CD4-positive, alpha-beta T cell treated with Interleukin-15 for 4 hours (primary cell): ENCODE measurements around the gene FUCA2.
"Not testable (repeated sequence)": the region's sequence is repeated elsewhere in the genome, so short reads cannot be mapped to it uniquely, and the experiment has no call there.

Source experiments
- DNase-seq: peaks from one replicate; pipeline ENCODE4 v3.0.0-alpha.2; 2020; ENCODE audit warnings: low spot score

The FUCA2 gene

DNA sequence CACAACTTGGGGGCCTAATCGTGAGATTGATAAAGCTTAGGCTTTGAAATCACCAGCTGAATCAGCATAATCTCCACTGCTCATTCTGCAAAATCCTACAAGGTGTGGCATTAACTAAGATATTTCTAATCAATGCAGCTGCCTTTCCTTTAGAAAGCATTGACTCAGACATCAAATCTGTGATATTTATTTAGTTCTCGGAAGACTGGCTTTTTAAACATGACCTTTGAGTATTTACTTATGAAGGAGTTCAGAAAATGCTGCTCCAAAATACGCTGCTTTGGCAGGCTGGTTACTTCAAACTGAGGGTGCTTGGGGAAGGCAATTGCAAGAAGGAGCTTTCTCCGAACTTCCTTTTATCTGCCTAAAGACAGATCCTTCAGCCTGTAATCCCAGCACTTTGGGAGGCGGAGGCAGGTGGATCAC lies 23.7 kb upstream of the FUCA2 start:
- no peak for DNase-seq

DNA sequence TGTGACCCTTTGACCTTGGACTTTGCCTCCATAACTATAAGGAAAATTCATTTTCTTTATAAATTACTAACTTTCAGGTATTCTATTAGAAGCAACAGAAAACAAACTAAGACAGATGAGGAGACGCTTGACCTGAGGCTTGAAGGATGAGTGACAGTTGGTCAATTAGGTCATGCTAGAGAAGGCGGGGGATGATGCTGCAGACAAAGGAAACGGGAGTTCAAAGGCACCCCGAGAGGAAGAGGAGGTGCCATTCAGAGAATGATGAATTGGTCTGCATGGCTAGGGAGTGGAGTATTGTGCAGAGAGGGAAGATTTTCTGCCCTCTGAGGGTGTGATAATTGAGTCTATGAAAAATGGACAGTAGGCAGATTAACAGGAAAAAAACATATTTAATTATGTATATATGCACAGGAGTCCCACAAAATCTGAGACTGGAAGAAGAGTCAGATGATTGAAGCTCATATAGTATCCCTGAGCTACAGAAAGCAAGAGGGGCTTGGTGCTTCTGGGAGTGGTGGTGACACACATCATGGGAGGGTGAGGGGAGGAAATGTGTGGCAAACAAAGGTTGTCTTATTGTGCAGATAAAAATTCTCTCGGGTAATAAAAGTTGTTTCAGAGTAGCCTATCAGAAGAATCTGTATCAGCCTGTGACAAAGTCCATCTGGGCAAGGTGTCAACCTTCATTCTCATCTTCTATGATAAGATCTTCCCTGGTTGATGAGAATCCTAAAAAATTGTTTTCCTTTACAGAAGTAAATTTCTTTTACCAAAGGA lies 20.4 kb upstream of the FUCA2 start:
- DNase-seq: no peak

DNA sequence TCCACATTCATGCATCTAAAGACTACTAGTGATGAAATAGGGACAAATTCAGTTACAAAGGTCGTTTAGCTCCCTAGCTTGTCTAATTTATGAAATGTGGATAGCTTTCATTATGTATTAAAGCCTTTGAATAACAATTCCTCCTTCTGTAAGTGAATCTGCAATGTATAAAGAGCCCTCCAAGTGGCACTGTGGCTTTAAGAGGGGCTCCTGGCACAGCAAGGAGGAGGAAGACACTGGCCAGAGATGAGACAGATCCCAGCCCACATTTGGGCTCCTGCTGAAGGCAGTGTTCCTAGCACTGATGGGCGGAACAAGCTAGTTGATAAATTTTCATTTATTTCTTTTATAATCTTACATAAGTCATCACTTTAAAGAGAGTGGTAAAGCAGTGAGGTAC lies 17.6 kb upstream of the FUCA2 start:
- no peak for DNase-seq

DNA sequence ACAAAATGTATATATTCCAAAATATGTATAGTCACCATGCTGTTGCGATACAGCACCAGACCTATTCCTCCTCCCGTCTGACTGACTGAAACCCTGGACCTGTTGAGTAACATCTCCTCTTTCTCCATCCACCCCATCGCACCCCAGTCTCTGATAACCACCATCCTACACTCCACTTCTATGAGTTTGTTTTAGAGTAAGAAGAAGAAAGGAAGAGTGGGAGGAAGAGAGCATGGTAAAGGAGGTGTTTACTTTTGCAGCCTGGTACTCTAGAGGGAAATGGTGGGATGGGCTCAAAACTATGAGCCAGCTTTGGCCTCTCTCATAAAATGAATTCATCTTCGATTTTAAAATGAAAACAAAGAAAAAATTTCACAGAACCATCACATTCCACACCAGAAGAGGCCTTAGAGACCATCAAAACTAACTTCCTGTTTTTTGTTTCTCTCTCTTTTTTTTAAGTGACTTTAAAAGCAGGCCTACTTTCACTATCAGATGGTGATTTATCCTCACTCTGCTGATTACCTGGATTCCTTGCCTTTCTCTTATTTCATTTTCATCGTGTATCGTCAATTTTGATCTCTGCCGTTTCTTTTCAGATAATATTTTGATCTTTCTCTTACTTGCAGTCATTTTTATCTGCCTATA lies 16.8 kb upstream of the FUCA2 start:
- no peak for DNase-seq

DNA sequence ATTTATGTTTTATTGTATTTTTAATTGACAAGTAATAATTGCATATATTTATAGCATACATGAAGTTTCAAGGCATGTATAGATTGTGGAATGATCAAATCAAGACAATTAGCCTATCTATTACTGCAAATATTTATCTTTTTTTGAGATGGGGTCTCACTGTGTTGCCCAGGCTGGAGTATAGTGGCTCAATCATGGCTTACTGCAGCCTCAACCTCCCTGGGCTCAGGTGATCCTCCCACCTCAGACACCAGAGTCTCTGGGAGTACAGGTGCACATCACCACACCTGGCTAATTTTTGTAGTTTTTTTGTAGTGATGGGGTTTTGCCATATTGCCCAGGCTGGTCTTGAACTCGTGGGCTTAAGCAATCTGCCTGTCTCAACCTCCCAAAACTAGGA lies 16.2 kb upstream of the FUCA2 start:
- DNase-seq: no peak

DNA sequence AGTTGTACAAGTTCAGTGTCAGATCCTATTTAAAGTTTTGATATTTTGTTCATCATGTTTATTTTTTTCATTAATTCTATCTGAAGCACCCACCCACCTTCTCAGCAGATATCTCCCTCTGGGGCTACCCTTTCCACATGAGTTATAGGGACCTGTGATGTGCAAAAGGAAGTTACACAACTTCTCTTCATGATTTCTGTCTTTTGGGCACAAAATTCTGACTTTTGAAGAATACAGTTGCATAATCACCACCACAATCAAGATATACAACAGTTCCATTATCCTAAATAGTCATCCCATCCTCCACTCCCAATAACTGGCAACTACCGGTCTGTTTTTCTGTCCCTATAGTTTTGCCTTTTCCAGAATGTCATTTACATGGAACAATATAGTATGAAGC lies 13.8 kb upstream of the FUCA2 start:
- DNase-seq: no peak

DNA sequence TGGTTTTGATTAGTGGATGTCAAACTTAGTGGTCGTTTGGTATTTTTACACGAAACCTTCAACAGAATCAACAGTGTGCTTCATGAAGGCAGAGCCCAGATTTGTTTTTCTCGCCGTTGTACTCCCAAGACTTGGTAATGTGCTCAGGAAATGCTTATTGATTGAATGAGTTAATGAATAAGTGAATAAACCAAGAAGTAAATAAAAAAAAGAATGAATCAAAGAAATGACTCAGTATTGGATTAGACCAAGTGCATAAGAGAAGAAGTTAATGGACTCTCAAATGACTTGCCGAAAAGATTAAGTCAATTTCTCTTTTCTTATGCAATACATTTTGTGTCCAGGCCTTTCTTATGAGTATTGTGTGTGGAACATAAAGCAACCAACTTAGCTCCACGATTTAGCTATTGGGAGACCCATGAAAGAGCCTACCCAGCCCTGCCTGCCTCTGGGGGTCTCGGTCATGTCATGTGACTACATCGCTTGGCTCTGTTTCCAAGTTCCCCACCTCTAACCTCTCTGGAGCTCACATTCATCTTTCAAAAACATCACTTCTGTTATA lies 10.6 kb upstream of the FUCA2 start:
- no peak for DNase-seq

DNA sequence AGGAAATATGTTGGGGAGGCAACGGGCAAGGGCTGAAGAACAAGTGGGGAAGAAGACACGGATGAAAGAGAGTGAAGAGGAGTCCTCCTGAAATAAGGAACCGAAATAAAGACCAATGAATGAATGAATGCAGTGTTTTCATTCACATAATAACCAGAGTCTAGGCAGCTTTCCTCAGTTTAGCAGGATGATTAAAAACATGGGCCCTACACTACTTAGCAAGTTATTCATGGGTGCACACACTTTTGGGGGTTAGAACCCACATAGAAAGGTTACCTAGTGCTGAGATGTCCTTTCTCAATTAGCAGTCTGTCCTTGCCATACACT lies 5.9 kb upstream of the FUCA2 start:
- DNase-seq: no peak

DNA sequence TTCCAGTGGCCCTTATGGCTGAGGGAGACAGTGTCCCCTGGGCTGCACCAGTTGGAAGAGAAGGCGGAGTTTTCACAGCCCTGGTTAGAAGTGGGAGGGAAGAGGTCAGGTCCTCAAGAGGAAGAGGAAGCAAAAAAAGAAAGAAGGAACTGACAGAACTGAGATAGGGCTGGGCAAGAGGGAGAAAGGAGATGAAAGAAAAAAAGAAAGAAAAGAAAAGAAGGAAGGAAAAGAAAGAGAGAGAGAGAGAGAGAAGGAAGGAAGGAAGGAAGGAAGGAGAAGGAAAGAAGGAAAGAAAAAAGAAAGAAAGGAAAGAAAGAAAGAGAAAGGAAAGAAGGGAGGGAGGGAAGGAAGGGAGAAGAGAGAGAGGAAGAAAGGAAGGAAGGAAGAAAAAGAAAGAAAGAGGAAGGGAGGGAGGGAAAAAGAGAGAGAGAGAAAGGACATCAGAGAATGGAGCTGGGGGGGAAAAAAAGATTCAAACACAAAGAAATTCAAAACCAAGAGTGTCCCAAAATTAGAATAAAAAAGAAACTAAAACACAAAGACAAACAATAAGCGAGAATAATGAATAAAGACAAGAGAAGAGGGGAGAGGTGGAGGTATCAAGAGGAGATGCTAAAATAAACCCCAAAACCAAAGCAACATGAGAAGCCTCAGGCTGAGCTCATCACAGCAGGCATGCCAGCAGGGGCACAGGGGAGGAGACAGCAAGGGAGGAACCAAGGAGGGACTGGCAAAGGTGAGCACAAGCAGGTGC lies 5.3 kb upstream of the FUCA2 start:
- no peak for DNase-seq

DNA sequence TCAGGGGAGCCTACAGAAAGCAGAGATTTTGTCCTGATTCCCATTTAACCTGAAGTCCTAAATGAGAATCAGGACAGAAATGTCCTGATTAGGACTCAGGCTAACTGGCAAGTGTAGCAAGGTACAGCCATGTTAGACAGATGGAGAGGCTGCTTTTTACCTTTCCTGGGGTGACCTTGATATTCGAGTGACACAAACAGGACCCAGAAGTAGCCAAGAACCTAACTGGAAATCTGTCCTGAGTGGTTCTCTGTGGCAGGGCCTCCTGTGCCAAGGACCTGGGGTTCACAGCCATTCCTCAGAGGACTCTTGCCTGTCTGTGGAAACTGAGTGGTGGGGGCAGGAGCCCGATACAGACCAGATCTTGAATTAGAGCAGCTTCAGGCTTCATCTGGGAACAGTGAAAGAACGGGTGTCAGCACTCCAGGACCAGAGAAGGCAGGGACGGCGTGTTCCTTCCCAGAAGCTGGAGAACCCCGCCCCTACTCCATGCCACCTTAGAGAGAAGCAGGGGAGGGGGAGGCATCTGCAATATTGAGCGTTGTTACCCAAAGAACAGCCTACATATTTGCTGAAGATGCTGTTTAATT lies 4.3 kb upstream of the FUCA2 start:
- no peak for DNase-seq

DNA sequence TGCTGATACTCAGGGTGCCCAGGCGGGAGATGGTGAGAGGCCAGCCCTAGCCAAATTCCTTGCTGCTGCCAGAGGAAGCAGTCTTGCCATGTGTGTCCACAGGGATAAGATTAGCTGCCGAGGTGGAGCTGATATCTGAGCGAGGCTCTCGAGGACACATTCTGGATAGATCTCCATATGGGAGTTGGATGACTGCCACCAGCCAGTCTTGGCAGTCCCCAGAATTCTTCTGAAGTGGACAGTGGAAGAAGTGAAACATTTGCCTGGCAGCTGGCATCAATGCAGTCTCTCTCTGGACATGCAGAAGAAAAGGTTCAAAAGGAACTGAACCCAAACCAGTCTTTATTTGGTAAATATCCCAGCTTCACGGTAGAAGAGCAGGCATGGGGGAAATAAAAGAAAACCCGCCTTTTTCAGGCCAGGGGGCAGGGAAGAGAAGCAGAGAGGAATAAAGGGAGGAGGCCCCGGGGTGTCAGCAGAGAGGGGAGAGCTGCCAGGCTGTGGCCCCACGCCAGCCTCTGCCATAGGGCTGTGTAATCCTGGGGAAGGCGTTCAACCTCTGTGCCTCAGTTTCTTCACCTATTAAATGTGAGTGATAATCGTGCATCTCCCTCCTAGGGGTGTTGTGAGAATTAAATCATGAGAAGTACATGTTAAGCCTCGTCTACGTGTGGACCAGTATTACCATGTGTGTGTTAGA lies 3.7 kb upstream of the FUCA2 start:
- DNase-seq: no peak

DNA sequence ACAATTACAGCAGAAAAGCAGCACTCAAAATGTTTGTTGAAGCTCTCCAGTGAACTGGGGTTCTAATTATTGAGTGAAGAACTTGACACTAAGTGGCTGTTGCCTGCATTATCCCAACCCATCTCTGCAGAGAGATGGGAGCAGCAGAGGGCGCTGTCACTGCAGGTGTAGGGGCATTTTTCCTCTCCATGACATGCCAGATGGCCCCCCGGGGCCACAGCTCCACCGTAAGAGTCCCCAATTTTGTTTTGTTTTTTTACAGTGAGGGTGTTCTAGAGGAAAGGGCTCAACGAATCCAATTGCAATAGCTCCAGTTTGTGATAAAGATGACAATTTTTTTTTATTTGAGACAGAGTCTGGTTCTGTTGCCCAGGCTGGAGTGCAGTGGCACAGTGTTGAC lies 1.9 kb upstream of the FUCA2 start:
- DNase-seq: peak; percentile 63

DNA sequence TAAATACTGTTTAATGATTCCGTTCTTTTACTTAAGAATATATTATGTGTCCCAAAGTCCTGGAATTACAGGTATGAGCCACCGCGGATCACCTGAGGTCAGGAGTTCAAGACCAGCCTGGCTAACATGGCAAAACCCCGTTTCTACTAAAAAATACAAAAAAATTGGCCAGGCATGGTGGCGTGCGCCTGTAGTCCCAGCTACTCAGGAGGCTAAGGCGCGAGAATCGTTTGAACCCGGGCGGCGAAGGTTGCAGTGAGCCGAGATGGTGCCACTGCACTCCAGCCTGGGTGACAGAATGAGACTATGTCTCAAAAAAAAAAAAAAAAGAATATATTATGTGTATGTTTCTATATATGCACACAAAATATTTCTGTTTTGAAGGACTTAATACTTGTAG lies 1.2 kb downstream of the FUCA2 start:
- DNase-seq: not testable (repeated sequence)

DNA sequence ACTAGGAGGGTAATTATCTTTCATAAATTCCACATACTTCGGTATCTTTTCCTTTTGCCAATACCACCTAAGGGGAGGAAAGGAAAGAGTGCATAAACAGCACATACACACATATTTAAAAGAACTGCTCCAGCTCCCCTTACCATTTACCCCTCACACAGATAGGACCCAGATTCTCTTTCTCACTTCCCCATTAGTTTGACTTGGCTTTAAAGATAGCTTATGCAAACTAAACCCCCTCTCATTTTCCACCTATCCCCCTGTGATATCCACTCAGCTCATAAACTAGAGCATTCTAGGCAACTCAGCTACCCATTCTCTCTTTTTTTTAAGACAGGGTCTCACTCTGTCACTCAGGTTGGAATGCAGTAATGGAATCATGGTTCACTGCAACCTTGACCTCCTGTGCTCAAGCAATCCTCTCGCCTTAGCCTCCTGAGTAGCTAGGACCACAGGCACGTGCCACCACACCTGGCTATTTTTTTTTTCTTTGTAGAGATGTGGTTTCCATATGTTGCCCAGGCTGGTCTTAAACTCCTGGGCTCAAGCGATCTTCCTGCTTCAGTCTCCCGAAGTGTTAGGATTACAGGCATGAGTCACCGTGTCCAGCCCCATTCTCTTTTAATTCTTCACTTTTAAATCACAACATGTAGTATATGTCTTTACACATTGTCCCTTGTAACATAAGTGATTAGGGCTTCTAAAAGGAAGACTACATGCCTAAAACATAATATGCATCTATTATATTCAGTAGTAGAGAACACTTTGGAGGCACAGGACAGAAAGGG lies 4.0 kb downstream of the FUCA2 start:
- DNase-seq: no peak

DNA sequence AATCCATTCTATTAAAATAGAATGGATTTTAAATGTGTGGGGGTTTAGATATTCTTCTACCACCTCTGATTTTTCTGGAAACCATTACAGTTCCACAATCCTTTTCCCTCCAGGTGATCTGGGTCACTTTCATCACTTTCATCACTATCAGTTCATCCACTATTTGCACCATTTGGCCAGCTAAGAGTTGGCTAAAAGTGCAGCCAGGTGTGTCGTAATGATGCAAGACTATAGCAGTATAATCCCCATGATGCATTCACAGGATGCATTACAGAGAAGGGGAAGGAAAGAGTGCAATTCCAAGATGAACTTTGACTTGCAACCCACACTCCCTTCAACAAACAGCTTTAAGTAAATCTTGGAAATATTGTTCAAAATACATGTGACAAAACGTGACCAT lies 4.9 kb downstream of the FUCA2 start:
- DNase-seq: no peak

DNA sequence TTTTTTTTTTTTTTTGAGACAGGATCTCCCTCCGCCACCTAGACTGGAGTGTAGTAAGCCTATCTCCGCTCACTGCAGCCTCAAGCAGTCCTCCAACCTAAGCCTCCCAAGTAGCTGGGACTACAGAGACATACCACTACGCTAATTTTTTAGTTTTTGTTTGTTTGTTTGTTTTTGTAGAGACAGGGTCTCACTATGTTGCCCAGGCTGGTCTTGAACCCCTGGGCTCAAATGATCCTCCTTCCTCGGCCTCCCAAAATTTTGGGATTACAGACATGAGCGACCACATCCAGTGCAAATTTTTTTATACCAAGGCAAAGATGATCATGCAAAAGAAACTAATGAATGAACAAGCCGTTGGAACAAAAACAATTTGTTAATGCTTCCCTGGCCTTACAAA lies 5.3 kb downstream of the FUCA2 start:
- no peak for DNase-seq

DNA sequence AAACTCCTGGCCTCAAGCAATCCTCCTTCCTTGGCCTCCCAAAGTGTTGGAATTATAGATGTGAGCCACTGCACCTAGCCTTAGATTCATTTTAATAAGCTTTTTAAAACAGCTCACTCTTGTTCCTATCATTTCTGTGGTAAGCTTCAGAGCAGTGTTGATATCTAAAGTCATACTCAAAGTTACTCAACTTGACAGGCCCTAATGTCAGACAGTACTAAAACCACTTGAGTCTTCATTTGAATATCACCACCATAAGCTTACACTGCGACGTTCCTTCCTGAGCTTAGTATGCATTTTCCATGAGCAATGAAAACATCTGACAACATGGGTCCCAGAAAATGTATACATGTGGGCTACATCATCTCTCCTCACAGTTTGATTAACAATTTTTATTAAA lies 6.0 kb downstream of the FUCA2 start:
- no peak for DNase-seq

DNA sequence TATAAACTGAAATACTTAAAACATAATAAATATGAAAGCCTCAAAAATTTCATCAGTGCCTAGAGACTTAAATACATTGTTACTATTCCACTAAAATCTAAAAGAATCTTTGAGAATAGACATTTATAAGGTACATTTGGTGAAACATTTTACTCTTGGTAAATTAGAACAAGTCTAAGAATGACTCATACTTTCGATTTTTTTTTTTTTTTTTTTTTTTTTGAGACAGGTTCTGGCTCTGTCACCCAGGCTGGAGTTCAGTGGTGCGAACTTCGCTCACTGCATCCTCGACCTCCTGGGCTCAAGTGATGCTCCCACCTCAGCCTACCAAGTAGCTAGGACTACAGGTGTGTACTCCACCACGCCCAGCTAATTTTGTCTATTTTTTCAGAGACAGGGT lies 6.4 kb downstream of the FUCA2 start:
- DNase-seq: no peak

DNA sequence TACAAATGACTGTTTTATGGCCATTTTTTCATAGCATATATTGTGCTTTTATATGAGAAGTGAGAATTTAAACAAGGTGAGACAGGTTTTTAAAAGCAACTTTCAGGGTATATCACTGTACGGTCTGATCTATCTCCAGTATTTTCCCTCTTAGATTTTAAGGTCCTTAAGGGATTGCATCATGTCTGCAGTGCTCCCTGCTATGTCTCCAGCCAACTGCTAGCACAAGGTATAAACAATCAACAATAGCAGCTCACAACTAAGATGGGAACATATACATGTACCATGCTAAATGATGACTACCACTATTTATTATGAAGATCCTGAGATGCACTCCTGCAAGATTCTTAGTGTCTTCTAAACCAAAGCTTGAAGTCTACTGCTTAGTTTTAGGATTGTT lies 7.2 kb downstream of the FUCA2 start:
- DNase-seq: no peak

DNA sequence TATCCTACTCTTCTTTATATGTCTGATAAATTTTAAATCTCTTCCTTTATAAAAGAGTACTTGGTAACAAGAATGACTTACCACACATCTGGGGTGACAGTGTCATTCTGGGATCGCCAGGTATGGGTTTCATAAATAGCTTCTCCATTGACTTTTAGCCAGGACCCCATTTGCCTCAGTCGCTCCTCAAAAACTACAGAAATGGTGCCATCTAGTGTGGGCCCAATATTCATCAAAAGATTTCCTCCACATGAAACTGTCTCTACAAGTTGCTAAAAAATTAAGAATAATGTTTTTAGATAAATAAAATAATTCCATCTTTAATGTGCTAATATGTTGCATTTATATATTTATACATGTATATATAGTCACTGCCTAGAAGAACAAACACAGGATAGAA lies 9.7 kb downstream of the FUCA2 start:
- DNase-seq: no peak

DNA sequence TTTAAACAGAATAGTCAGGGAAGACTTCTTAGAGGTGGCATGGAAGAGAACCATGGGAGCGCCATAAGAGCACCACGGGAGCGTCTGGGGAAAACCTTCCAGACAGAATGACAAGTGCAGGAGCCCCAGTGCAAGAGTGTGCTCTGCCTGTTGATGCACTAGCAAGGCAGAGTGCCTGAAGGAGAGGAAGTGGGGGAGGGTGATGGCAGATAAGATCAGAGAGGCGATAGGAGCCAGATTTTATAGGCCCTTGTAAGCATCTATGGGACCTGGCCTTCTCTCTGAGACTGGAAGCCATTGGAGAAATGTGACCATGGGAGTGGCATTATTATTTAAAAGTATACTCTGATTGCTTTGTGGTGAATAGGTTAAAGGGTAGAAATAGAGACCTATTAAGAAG lies 13.1 kb downstream of the FUCA2 start:
- peak; percentile 9 for DNase-seq
